HepG2 (cell line): ENCODE data around the gene UAP1. TPM values are rescaled to one million over a fixed set of nuclear protein-coding genes. Genes with fewer than 3 reads are reported as not detected.

Experiments
- BHLHE40 ChIP-seq: IDR thresholded peaks from 2 replicates; pipeline ENCODE4 v1.6.1; 2011; ENCODE audit warnings: low read length, improper control_type of control experiment
- E2F2 ChIP-seq: sonication (generic); formaldehyde crosslinking; IDR thresholded peaks from 2 replicates; pipeline ENCODE4 v1.4.0; 2020; ENCODE audit warnings: missing genetic modification reagents, borderline replicate concordance
- ETV6 ChIP-seq: sonication (generic); formaldehyde crosslinking; conservative IDR thresholded peaks from 2 replicates; pipeline ENCODE4 v1.4.0; 2020; ENCODE audit warnings: missing genetic modification reagents
- HMGXB4 ChIP-seq, 2 experiments: sonication (generic) in 1 of 2; formaldehyde crosslinking in 1 of 2; IDR thresholded peaks; 2 replicates each; pipeline versions ENCODE4 v1.4.0 to v1.6.1; 2018 to 2020; ENCODE audit warnings: missing genetic modification reagents in 2 of 2, borderline replicate concordance in 1 of 2, low read depth in 1 of 2, mild to moderate bottlenecking in 1 of 2, missing biosample characterization in 1 of 2
- MTA1 ChIP-seq: sonication (generic); formaldehyde crosslinking; IDR thresholded peaks from 2 replicates; pipeline ENCODE4 v1.4.0; 2020; ENCODE audit warnings: missing genetic modification reagents, mild to moderate bottlenecking, borderline replicate concordance
- MXI1 ChIP-seq: IDR thresholded peaks from 3 replicates; pipeline ENCODE4 v1.6.1; 2012; ENCODE audit warnings: low read depth, low read length, inconsistent platforms, borderline replicate concordance
- NFYB ChIP-seq: sonication (generic); formaldehyde crosslinking; IDR thresholded peaks from 2 replicates; pipeline ENCODE4 v1.4.0; 2020; ENCODE audit warnings: missing genetic modification reagents
- NR1H2 ChIP-seq: sonication (generic); formaldehyde crosslinking; IDR thresholded peaks from 2 replicates; pipeline ENCODE4 v1.8.1; 2022; ENCODE audit warnings: low read depth, missing genetic modification reagents, borderline replicate concordance
- PCBP2 ChIP-seq: fragments of 200-400 bp; formaldehyde crosslinking; optimal IDR thresholded peaks from 2 replicates; pipeline ENCODE3; 2018; ENCODE audit warnings: low read length, low read depth; ENCODE audit not compliant: poor library complexity, severe bottlenecking
- POGZ ChIP-seq: sonication (generic); formaldehyde crosslinking; IDR thresholded peaks from 2 replicates; pipeline ENCODE4 v1.4.0; 2020; ENCODE audit warnings: mild to moderate bottlenecking, missing genetic modification reagents
- REL ChIP-seq: sonication (generic); formaldehyde crosslinking; conservative IDR thresholded peaks from 2 replicates; pipeline ENCODE4 v1.8.0; 2022; ENCODE audit warnings: mild to moderate bottlenecking, missing genetic modification reagents, moderate library complexity
- SMYD3 ChIP-seq: sonication (generic); formaldehyde crosslinking; IDR thresholded peaks from 2 replicates; pipeline ENCODE4 v1.8.1; 2023; ENCODE audit warnings: mild to moderate bottlenecking, missing genetic modification reagents
- SPEN ChIP-seq: sonication (generic); formaldehyde crosslinking; IDR thresholded peaks from 2 replicates; pipeline ENCODE4 v1.5.1; 2020; ENCODE audit warnings: low read depth, mild to moderate bottlenecking, missing genetic modification reagents
- SYNCRIP ChIP-seq: fragments of 200-400 bp; formaldehyde crosslinking; IDR thresholded peaks from 2 replicates; pipeline ENCODE4 v1.6.1; 2018; ENCODE audit warnings: mild to moderate bottlenecking, low read depth, low read length; ENCODE audit not compliant: insufficient read depth
- TEF ChIP-seq: sonication (generic); formaldehyde crosslinking; IDR thresholded peaks from 2 replicates; pipeline ENCODE4 v1.5.0; 2020; ENCODE audit warnings: missing genetic modification reagents
- WIZ ChIP-seq: sonication (generic); formaldehyde crosslinking; IDR thresholded peaks from 2 replicates; pipeline ENCODE4 v1.5.1; 2020; ENCODE audit warnings: mild to moderate bottlenecking, missing genetic modification reagents
- ZFP37 ChIP-seq: sonication (generic); formaldehyde crosslinking; IDR thresholded peaks from 2 replicates; pipeline ENCODE4 v1.4.0; 2020; ENCODE audit warnings: missing genetic modification reagents, borderline replicate concordance
- ZNF430 ChIP-seq: sonication (generic); formaldehyde crosslinking; IDR thresholded peaks from 2 replicates; pipeline ENCODE4 v1.9.0; 2021; ENCODE audit warnings: mild to moderate bottlenecking, missing genetic modification reagents
- ZNF441 ChIP-seq: sonication (generic); formaldehyde crosslinking; IDR thresholded peaks from 2 replicates; pipeline ENCODE4 v1.7.0; 2021; ENCODE audit warnings: missing genetic modification reagents, borderline replicate concordance
- ZNF577 ChIP-seq: sonication (generic); formaldehyde crosslinking; IDR thresholded peaks from 2 replicates; pipeline ENCODE4 v1.4.0; 2020; ENCODE audit warnings: mild to moderate bottlenecking, low read depth, missing genetic modification reagents, borderline replicate concordance
- ZNF607 ChIP-seq: sonication (generic); formaldehyde crosslinking; IDR thresholded peaks from 2 replicates; pipeline ENCODE4 v1.5.1; 2020; ENCODE audit warnings: missing genetic modification reagents, mild to moderate bottlenecking, borderline replicate concordance
- ZNF710 ChIP-seq: sonication (generic); formaldehyde crosslinking; IDR thresholded peaks from 2 replicates; pipeline ENCODE4 v1.5.0; 2020; ENCODE audit warnings: mild to moderate bottlenecking, missing genetic modification reagents, borderline replicate concordance
- ZNF850 ChIP-seq: sonication (generic); formaldehyde crosslinking; conservative IDR thresholded peaks from 2 replicates; pipeline ENCODE4 v1.9.0; 2021; ENCODE audit warnings: mild to moderate bottlenecking, missing genetic modification reagents
- polyA plus RNA-seq, 8 experiments: library from polyadenylated mRNA; depleted of rRNA in 3 of 8; stranded (reverse) in 7 of 8; unstranded in 1 of 8; fragments of >200 nt; fragmentation: Illumina TruSeq in 4 of 8; extraction: Trizol in 4 of 8; gene quantifications; 2 replicates each; pipeline versions ENCODE4 v1.2.1 to v1.2.3, GENCODE V29; 2011 to 2016; ENCODE audit warnings: low read depth in 4 of 8, missing spikeins in 1 of 8, mixed read lengths in 1 of 8; ENCODE audit not compliant: insufficient read depth in 1 of 8
- total RNA-seq, 5 experiments: library from RNA; depleted of rRNA; stranded (reverse); fragments of >200 nt; fragmentation: Illumina TruSeq; extraction: Trizol; gene quantifications; 2 replicates each; pipeline ENCODE4 v1.2.3, GENCODE V29; 2016; ENCODE audit warnings: low read depth in 1 of 5

The UAP1 gene
- total and polyA plus RNA-seq, 2 of the 13 experiments (the other 11 are each of a cell fraction or from before 2014, with no cell fraction given): 48.4 to 117 TPM

GRCh38 chr1:162561037-162561615 lies 396 bp upstream of the UAP1 start (continued):
- TF ChIP-seq ZNF441 (CRISPR knock-in tag) (no peak), ZNF850 (CRISPR knock-in tag) (0 out of 2 replicates have a peak, but pooled peaks have one; percentile 2), WIZ (no peak), ZFP37 (0 out of 2 replicates have a peak, but pooled peaks have one; percentile 14), PCBP2 (no peak), SYNCRIP (no peak), E2F2 (CRISPR knock-in tag) (no peak), MTA1 (CRISPR knock-in tag) (no peak), REL (0 out of 2 replicates have a peak, but pooled peaks have one; percentile 27), POGZ (CRISPR knock-in tag) (0 out of 2 replicates have a peak, but pooled peaks have one; percentile 60), ETV6 (no peak), SPEN (CRISPR knock-in tag) (peak; percentile 55; the same call in 1 of the 2 replicates), ZNF577 (no peak), NFYB (CRISPR knock-in tag) (peak; percentile 71), BHLHE40 (no peak), HMGXB4 (CRISPR knock-in tag; IDR thresholded peaks at IDR 0.05; ENCODE audit: borderline replicate concordance in 1 of 2, low read depth in 1 of 2) (no peak), NR1H2 (CRISPR knock-in tag) (no peak), TEF (no peak), MXI1 (0 out of 3 replicates have a peak, but pooled peaks have one; percentile 37), ZNF607 (no peak), ZNF430 (CRISPR knock-in tag) (no peak; the same call in 1 of the 2 replicates), ZNF710 (CRISPR knock-in tag) (no peak), SMYD3 (CRISPR knock-in tag) (no peak; the same call in 1 of the 2 replicates)
